Muscle of arm (tissue), 12 donors: ENCODE results near the gene ATXN7. TPM values are rescaled to one million over a fixed set of nuclear protein-coding genes. Genes with fewer than 3 reads are reported as not detected.

Experiments used
- DNase-seq: peaks from one replicate; pipeline ENCODE4 v3.0.0-alpha.2; 2013
- polyA plus RNA-seq, 12 donors: library from polyadenylated mRNA; unstranded; fragments of 120-200 nt; gene quantifications; one replicate each; pipeline ENCODE4 v1.2.1, GENCODE V29; 2013; ENCODE audit not compliant: insufficient read length in 12 of 12

Gene ATXN7
- polyA plus RNA-seq, 12 donors: 10.3 to 80.8 (median 14.6) TPM

DNA sequence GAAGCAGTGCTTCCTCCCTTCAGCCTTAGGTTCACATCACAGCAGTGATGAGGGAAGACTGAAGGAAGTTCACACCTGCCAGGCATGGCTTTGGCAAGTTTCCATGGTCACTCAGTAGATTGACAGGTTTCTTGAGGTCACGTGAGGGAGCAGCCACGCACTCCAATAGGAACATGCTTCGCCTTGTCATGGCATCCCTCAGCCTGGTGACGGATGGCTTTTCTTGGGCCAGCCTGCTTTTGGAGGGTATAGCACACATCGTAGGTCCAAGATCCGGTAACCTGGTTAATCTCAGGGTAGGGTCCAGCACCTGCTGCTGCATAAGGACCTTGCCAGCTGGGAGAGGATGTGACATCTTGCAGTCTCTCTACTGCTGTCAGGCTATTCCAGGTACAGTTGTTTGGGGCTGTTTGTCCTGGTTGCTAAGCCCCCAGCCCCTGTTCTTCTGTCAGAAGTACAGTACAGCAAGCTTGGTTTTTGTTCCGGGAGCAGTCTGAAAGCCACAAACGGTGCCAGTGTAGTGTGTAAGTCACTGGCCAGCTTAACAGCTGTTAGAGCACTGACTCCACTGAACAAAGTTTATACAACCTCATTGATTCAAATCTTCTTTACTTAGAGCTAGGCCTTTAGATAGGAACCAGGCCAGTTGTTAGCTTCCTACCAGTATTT lies 117.3 kb downstream of the ATXN7 start:
- DNase-seq: no peak

DNA sequence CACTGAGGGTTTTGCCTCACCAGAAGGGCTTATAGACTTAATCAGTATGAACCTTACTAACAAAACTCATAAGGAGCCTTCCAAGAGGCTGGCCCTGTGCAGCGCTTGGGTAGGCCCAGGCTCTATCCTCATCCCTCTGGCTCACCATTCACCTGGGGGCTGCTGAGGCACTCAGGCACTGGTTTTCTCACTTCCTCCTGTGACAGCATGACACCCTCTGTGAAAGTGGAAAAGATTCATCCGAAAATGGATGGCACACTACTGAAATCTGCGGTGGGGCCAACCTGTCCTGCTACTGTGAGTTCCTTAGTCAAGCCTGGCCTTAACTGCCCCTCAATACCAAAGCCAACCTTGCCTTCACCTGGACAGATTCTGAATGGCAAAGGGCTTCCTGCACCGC lies 118.3 kb downstream of the ATXN7 start:
- no peak for DNase-seq

GRCh38 chr3:63984391-63984790 lies 120.7 kb downstream of the ATXN7 start:
- no peak for DNase-seq

GRCh38 chr3:63986146-63986545 lies 122.5 kb downstream of the ATXN7 start:
- DNase-seq: no peak

DNA sequence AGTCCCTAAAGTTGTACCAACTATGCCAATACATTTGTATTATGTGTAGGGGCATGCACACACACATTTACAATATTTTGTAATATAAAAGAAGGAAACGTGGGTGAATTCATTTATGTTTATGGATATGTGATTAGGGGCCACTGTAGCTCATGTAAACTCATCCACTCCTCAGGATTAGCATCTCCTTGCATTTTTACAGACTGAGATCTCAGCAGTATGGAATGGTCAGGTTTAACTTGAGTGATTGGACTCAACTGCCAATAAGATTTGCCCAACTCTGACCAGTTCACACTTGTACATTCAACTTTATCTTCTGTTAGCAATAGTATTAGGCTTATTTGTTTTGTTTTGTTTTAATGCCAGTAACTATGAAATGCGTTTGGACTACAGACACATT lies 123.2 kb downstream of the ATXN7 start:
- DNase-seq: no peak

DNA sequence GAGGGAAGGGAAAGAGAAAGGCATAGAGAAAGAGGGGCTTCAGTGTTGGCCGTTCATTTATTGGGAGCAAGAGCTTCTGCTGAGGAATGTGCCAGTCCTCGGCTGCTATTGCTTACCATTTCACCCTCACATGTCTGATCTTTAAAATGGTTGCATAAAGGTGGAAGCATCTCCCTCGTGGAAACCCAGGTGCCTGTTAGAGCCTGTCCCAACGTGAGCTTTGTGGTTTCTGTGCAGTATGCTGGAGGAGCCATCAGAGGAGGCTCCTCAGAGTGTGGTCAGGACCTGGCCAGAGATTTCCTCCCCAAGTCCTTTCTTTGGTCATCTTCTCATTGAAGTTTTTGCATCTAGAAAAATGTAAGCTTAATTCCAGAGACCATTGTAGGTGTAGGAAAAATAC lies 125.3 kb downstream of the ATXN7 start:
- no peak for DNase-seq

DNA sequence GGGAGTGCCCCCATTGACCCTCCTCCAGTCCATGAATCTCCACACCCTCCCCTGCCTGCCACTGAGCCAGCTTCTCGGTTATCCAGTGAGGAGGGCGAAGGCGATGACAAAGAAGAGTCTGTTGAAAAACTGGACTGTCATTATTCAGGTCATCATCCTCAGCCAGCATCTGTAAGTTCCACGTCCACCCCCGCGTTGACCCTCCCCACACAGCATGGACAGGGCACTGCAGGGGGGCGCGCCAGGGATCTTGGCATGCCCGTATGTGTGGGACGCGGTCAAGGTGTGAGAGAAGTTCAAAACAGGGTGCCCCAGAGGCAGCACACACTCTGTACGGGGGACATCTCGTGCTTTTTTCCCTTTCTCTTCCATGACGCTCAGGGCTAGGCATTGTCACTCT lies 126.5 kb downstream of the ATXN7 start:
- no peak for DNase-seq

DNA sequence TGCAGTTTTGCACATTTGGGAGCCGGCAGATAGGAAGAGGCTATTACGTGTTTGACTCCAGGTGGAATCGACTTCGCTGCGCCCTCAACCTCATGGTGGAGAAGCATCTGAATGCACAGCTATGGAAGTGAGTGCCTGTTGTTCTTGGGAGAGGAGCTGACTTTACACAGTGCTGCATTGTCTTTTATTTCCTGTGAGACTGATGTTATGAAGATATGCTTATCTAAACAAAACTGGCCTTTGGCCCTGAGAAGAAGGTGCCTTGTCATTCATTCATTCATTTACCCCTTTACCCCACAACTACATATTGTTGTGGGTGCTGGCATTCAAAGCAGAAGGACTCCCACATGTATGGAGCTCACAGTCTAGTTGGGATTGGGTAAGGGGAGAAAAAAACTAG lies 127.1 kb downstream of the ATXN7 start:
- DNase-seq: no peak

DNA sequence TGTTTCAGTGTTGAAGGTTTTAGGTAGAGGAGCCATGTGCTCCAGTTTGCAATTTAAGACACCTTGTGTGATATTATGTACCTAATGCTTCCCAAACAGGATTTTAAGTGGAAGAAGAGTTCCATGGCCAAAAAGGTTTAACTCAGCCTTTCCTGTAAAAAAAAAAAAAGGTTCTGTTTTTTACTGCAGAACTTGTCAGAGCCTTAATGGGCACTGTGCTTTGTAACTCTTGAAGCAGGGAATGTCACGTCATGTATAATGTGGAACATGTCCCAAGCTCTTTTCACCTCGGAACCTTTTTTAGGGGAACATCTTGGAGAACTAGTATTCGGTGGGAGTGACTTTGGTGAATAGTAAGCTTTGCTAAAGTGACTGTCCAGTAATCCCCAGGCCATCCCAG lies 128.0 kb downstream of the ATXN7 start:
- no peak for DNase-seq

DNA sequence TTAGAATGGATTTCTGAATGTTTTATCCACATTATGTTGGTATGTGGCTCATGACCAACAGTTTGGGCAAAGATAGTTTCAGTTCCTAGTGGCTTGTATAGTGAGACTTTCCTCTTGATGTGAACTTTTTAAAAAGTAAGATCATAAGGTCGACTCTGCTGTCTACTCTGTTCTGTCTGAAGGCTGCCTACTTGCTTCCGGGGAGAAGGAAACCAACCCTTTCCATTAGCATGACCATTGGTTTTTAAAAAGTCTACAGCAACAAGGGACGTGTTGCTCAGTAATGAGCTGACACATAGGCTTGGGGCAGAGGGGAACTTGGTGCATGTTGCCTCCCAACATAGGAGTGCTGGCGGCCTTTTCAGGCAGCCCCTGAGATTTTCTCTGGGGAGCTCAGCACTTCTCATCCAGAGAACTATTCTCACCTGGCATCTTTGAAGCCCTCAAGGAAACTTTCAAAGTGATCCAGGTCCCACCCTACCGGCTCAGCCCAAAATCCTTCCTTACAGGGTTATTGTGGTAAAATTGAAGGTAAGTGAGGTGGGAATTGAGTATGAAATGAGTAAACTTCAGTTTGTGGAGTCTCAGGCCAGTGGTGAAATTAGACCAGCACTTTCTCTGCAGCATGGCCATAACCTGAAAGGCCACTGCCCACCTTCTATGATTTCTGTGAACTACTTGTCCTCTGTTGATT lies 129.0 kb downstream of the ATXN7 start:
- no peak for DNase-seq

DNA sequence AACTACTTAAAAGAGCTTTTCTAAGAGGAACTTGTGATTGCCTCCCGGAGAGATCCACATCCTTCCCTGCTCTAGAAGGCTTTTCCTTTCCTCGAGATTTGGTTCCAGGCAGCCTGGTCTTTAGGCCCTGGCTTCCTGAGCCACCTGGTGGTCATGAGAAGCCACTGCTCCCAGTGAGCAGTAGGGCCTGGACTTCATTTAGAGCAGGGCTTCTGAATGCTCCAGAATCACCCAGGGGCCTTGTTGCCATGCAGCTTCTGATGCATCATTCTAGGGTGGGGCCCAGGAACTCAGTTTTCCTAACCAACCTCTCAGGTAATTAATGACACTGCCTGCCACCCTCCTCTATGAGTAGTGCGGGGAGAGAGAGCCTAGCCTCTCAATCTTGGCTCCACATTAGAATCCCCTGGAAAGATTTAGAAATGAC lies 130.0 kb downstream of the ATXN7 start:
- peak; percentile 77 for DNase-seq

GRCh38 chr3:63995086-63995485 lies 131.4 kb downstream of the ATXN7 start:
- no peak for DNase-seq

DNA sequence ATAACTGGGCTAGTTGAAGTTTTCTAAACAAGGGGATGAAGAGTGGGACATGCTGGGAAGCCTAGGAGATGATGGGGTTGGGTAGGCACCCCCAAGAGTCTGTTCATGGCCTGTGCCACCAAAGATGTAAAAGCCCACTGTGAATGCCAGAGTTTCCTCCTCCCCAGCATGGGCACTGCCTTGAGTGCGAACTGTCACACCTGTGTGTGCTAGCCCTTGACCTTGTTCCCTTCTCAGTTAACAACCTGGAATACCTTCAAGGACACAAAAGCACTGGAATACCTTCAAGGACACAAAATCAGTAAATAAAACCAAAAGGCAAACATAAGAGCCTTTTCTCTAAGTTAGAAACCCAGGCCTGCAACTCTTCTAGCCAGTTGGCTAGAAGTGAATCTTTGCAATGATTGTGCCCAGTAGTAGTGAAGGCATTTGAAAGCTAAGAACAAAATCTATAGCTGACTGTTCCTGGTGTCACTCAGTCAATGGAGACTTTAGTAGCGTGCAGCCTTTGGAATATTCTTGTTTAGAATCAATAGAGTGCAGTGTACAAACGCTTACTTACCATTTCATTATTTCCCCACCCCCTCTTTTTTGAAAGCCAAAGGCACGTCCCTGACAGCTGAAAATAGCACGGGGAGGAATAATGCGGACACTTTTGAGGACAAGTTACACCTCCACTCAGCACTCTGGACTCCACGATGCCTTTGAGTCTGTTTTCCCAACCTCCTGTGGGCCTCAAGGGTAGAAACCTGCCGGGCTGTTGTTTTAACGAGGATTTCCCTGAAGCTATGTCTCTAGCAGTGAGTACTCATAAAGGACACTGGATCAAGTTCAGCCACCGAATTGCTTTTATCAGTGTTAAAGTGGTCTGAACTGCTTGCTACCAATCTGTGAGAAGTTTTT lies 135.4 kb downstream of the ATXN7 start:
- no peak for DNase-seq

GRCh38 chr3:64000453-64001055 lies 136.9 kb downstream of the ATXN7 start:
- no peak for DNase-seq

DNA sequence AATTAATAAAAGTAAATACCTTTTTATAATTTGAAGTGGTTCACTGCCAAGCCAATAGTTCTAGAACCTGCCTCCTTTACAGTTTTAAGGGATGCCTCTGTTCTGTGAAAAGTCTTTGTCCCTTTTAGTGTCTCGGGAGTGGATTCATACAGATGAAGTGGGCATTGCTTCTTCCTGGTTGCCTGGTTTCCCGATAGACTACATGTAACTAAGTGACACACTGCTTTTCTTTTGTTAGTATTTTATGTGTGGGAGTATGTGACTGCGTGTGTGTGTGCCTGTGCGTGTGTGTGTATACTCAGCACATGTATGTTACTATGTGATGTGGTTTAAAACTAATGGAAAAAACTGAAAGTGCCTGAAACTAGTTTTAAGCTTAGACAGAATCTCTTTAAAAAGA lies 138.6 kb downstream of the ATXN7 start:
- no peak for DNase-seq

GRCh38 chr3:64003589-64003988 lies 139.9 kb downstream of the ATXN7 start:
- DNase-seq: no peak

- DNase-seq: no peak
Measured at GRCh38 chr3:64008017-64008416, 144.3 kb downstream of the ATXN7 start.

DNA sequence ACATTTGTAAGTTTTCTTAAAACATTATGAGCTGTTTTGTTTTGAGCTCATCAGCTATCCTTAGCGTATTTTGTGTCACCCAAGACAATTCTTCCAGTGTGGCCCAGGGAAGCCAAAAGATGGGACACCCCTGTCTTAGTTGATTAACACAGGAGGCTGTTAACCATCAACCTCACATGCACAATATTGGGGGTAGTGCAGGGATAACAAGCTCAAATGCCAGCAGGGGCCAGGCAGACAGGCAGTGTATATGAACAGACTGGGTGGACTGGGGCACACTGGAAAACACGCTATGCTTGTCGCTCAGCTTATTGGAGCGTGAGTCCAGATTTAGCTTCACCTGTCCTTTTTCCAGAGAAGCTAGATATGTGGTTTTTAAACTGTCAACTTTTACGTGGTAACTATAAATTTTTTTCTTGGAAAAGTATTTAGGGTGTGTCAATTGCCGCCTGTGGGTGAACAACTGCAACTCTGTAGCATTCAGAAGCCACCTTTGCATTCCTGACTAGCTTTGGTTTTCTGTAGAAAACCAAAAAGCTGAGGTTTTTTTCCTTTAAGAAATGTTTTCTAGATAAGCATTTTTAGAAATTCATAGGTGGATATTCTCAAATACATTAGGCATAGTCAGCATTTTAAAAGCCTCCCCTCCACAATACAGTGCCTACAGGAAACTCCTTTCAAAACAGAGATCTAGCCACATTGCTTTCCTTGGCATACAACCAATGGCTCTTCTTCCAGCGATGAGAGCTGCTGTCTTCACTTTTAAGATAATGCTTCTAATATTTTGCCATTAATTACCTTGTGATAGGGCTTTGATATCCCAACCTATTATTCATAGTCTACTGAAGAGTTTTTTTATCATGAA lies 145.1 kb downstream of the ATXN7 start:
- DNase-seq: no peak

GRCh38 chr3:64009528-64009927 lies 145.9 kb downstream of the ATXN7 start:
- no peak for DNase-seq

DNA sequence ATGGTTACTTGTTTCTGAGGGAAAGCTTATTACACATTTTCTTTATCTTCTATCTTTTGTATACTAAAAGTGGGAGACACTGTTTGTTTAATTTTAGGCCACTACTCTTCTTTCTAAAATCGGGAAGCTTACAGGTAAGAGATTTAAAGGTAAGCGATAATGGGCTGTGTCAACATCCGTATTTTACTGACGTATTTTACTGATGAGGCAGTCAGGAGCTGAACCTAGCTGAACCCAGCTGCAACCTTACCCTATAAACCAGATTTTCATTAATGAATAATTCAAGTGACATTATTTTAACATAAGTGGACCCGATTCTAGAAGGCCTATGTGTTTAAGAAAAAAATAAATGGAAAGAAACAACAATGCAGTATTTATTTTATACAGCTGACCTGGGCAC lies 146.5 kb downstream of the ATXN7 start:
- no peak for DNase-seq

DNA sequence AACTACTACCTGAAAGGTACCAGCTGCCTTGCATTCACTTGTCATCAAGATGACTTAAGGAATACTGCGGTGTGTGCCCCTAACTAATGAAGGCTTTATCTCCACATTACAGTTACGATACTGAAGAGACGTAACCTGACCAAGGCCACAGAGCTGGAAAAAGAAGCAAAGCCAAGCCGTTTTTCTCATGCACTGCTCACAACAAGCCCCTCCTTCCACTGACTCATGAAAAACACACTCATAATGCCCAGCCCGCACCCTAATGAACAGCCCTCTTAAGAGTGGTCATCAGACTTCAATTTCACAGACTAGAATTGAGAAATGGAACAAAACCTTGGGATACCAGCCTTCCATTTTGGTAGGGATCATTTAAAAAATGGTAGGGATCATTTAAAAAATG lies 148.0 kb downstream of the ATXN7 start:
- DNase-seq: no peak
